K562 (cell line): ENCODE data around the gene ATP10B.

Source experiments
- U2AF1 ChIP-seq: fragments of 200-400 bp; formaldehyde crosslinking; optimal IDR thresholded peaks from 2 replicates; pipeline ENCODE3; 2017; ENCODE audit warnings: mild to moderate bottlenecking, low read depth, low read length, moderate library complexity
- ZBTB8A ChIP-seq: fragments of 450-650 bp; IDR thresholded peaks from 2 replicates; pipeline ENCODE4 v1.6.1; 2018; ENCODE audit warnings: mild to moderate bottlenecking, moderate library complexity; ENCODE audit not compliant: partially characterized antibody
- ZNF561 ChIP-seq: fragments of 450-650 bp; formaldehyde crosslinking; conservative IDR thresholded peaks from 2 replicates; pipeline ENCODE4 v1.4.0; 2020; ENCODE audit warnings: mild to moderate bottlenecking, moderate library complexity

GRCh38 chr5:160667160-160667559 is 184.9 kb downstream of the ATP10B start:
- no peak for TF ChIP-seq U2AF1
- TF ChIP-seq ZNF561 = no peak
- no peak for TF ChIP-seq ZBTB8A
